Kidney epithelial cell (primary cell): ENCODE measurements around the gene DMXL2. TPM values are rescaled to one million over a fixed set of nuclear protein-coding genes. Genes with fewer than 3 reads are reported as not detected.
"Not testable (repeated sequence)": the region's sequence is repeated elsewhere in the genome, so short reads cannot be mapped to it uniquely, and the experiment has no call there.

Experiments
- DNase-seq: peaks from one replicate; pipeline ENCODE4 v3.0.0-alpha.2; 2010; ENCODE audit warnings: low read depth
- H3K27me3 ChIP-seq: 2 replicates; pipeline ENCODE4 v1.6.0; 2011; ENCODE audit warnings: low read length; ENCODE audit not compliant: control insufficient read depth, insufficient read depth
- H3K36me3 ChIP-seq: 2 replicates; pipeline ENCODE4 v1.5.1; 2011; ENCODE audit warnings: low read length; ENCODE audit not compliant: control insufficient read depth, insufficient read depth
- H3K4me3 ChIP-seq: 2 replicates; pipeline ENCODE4 v1.5.1; 2011; ENCODE audit warnings: low read depth, mild to moderate bottlenecking, control low read depth, low read length
- total RNA-seq: library from RNA; depleted of rRNA; stranded (reverse); fragments of >200 nt; gene quantifications from 2 replicates; pipeline ENCODE4 v1.2.3, GENCODE V29; 2015
- TF ChIP-seq, protein P1 (sequence below): IDR thresholded peaks from 2 replicates; pipeline ENCODE4 v1.5.1; 2011; ENCODE audit warnings: mild to moderate bottlenecking, moderate library complexity, low read length, control low read depth, inconsistent platforms; ENCODE audit not compliant: insufficient read depth, poor library complexity, severe bottlenecking

DMXL2 gene
- total RNA-seq, 1 donor from 2014 or later, result 31.7 TPM

DNA sequence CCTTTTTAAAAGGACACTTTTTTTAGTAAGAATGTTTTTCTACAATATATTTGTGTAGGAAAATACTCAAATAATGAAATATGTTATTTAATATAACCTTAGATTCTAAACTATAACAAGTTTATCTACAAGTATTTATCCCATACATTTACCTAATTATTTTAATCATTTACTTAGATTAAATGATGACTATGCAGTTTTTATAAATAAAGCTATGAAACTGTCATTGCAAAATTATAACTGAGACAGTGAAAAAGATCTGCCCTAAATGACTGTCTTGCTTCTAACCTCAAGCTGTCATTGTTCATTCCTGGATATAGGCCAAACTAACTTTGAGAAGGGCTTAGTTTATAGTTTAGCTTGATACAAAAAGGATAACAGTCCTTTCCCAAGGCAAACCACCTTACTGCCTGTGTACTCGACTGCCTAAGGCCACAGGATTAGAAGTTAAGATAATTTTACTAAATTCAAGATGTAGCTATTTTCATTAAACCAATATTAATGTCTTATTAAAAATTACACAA is 197.0 kb downstream of the DMXL2 start:
- H3K36me3 ChIP-seq, result no peaks in the 10 kb centered on the region
- no peak for DNase-seq
- H3K4me3 ChIP-seq, result no peak overlapping the region
- TF ChIP-seq, protein P1, sequence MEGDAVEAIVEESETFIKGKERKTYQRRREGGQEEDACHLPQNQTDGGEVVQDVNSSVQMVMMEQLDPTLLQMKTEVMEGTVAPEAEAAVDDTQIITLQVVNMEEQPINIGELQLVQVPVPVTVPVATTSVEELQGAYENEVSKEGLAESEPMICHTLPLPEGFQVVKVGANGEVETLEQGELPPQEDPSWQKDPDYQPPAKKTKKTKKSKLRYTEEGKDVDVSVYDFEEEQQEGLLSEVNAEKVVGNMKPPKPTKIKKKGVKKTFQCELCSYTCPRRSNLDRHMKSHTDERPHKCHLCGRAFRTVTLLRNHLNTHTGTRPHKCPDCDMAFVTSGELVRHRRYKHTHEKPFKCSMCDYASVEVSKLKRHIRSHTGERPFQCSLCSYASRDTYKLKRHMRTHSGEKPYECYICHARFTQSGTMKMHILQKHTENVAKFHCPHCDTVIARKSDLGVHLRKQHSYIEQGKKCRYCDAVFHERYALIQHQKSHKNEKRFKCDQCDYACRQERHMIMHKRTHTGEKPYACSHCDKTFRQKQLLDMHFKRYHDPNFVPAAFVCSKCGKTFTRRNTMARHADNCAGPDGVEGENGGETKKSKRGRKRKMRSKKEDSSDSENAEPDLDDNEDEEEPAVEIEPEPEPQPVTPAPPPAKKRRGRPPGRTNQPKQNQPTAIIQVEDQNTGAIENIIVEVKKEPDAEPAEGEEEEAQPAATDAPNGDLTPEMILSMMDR, result no peak
- H3K27me3 ChIP-seq, result no peaks in the 10 kb centered on the region

DNA sequence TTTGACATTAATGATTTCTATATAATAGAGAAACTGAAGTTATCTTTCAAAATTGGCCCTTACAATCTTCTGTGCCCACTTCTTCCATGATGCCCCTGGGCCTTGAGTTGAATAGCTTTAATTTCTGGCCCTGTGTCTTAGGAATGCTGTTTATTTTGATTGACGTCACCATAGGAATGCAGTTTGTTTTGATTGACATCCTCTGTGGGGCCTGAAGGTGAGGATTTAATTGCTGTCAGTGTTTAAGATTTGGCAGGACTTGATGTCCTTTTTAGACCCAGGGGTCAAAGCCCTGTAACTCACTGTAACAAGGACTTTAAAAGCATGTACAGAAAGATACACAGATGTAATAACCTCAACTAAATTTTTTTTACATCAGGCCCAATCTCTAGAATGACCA is 197.8 kb downstream of the DMXL2 start:
- TF ChIP-seq, protein P1, result no peak
- no peak overlapping the region for H3K4me3 ChIP-seq
- no peaks in the 10 kb centered on the region for H3K36me3 ChIP-seq
- H3K27me3 ChIP-seq, result no peaks in the 10 kb centered on the region
- no peak for DNase-seq

DNA sequence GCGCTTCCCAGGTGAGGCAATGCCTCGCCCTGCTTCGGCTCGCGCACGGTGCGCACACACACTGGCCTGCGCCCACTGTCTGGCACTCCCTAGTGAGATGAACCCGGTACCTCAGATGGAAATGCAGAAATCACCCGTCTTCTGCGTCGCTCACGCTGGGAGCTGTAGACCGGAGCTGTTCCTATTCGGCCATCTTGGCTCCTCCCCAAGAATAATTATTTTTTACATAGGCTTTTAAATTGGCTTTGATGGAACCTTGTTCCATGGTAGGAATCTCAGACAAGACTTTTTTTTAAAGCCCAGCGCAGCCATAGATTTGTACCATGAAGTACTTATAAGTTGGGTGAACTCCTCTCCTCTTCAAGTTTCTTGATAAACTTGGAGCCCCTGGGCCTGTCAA is 199.5 kb downstream of the DMXL2 start:
- H3K36me3 ChIP-seq, H3K27me3 ChIP-seq, H3K4me3 ChIP-seq, DNase-seq: not testable (repeated sequence)

DNA sequence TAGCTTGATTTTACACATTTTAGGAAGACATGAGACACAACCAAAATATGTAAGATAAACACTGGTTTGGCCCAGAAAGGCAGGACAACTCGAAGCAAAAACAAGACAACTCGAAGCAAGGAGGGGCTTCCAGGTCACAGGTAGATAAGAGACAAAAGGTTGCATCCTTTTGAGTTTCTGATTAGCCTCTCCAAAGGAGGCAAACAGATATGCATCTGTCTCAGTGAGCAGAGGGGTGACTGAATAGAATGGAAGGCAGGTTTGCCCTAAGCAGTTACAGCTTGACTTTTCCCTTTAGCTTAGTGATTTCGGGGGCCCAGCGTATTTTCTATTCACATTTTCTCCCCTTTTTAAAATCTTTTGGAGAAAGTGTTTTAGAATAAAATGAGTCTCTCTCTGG is 206.4 kb downstream of the DMXL2 start:
- TF ChIP-seq, protein P1, result no peak
- Histone ChIP-seq H3K27me3 (no peaks in the 10 kb centered on the region), H3K4me3 (no peak overlapping the region), H3K36me3 (no peaks in the 10 kb centered on the region)
- no peak for DNase-seq

DNA sequence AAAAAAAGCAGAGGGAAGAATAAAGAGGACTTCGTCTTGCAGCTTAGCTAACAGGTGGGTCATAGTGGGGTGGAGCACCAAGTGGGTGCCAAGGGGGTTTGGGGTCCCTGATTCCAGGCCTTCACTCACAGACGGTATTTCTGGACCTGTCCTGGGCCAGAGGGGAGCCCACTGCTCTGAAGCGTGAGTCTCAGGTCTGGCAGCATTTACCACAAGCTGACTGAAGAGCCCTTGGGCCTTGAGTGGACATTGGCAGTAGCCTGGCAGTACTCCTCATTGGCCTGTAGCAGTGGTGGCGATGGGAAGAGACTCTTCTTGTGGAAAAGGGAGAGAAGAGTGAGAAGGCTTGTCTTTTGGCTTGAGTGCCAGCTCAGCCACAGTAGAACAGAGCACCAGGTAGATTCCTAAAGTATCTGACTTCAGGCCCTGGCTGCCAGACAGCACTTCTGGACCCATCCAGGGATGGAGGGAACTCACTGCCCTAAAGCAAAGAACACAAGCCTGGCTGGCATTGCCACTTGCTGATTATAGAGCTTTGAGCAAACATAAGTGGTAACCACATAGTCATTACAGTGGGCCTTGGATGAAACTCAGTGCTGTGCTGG is 208.2 kb downstream of the DMXL2 start:
- H3K27me3 ChIP-seq, result no peaks in the 10 kb centered on the region
- H3K36me3 ChIP-seq, result no peaks in the 10 kb centered on the region
- no peak for DNase-seq
- H3K4me3 ChIP-seq, result no peak overlapping the region
- TF ChIP-seq, protein P1, result no peak

DNA sequence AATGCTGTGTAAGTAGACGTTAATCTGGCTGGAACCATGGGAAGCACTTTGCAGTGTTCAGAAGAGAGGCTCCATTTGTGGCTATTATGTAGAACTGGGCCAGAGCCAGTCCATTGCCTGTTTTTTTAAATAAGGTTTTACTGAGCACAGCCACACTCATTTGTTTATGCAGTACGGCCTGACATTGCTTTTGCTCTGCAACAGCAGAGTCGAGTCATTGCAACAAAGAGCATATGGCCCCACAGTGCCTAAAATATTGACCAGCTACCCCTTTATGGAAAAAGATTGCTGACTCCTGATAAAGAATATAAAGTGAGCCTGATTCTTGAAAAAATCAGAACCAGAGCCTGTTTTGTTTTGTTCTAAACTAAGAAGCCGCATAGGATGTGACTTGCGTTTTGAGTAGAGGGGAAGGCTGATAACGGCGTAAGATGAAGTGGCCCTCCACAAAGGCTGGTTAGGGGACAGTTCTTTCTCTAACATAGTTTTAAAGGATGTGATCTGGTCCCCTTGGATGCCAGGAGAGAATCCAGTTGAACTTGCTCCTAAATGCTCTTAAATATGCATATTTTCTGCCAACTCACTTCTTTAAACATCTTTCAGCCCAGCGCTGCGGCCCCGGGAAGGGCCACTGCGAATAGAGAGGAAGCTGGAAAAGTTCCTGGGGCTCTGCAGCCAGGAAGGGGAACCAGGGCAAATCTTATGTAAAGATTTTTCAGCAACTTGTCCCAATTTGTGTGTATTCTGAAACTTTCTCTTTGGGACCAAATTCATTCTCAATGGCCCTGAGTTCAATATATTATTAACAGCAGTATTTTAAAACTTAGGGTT is 216.7 kb downstream of the DMXL2 start:
- Histone ChIP-seq H3K36me3 (no peaks in the 10 kb centered on the region), H3K27me3 (peaks cover 2% of the 10 kb centered on the region), H3K4me3 (no peak overlapping the region)
- TF ChIP-seq, protein P1, result no peak
- no peak for DNase-seq
